NOMO-1 treated with DMSO at 0.1 percent for 48 hours (cell line): ENCODE results near the gene PCDH8.
A peak's percentile ranks its signal among the peaks of the same experiment; 100 is the strongest.

Experiments used
- DNase-seq: peaks from one replicate; lab custom pipeline; 2025; ENCODE audit not compliant: unreplicated experiment; lab: John Stamatoyannopoulos, UW

The PCDH8 gene

DNA sequence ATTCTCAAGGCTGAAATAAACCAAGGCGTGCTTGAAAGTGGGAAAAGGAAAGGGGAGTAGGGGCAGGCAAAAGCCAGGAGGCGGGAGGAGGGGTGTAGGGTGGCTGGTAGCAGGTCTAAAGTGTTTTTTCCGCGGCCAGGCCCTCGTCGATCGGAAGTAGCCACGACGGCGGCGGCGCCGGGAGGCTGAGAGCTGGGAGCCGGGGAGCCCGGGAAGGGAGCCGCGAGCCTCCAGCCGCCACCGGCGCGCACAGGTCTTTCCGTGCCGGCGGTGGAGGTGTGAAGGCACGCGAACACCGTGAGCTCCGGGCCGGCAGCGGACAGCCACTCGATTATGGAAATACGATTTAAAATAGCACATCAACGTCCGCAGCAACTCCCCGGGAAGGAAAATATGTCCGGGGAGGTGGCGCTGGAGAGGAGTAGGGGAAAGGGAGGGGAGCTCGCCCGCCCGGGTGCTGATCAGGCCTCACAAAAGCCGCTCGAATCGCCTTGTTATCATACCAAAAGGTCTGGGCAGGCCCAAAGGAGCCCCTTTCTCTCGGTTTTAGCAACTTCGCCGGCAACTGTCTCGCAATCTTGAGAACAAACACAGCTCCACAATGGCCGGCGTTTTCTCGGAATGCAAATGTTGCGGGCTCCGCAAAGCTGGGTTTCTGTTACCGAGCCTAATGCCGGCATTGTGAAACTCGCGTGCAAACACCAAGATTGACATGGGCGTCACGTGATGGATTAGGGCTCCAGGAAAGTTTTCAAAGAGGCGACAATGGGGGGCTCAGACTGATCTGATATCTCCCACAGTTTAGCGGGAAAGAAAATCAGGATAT lies 2.9 kb upstream of the PCDH8 start:
- DNase-seq, result peak; percentile 4

DNA sequence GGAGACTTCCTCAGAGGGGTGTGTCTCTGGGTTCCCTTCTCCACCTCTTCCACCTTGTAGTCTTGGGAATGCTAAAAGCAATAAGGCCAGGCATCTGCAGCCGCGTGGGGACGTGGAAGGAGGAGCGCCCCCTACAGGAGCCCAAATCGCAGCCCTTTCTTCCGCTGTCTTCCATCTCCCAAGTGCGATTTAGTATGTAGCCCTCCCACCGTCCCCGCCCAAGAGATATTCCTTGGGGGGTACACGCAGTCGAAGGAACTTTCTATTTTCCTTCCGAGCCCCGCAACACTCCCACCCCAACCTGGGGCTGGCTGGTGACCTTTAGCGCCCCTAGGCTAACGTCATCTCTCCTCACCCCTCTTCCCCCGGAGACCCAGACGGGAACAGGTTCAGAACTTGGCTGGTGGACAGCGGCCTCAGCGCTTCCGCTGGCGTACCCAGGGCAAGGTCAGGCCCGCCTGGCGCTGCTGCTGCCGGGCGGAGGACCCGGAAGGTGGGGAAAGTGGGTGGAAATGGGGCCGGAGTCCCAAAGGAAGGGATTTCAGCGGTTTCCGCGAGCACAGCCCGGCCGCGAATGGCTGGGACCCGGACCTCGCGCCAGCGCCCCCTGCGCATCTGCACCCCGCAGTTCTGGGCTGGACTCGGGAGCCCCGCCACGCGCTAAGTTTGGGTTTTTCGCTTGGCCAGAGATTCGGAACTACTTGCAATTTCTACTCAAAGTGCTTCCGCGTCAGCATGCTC lies 2.1 kb upstream of the PCDH8 start:
- peak; percentile 49 for DNase-seq

DNA sequence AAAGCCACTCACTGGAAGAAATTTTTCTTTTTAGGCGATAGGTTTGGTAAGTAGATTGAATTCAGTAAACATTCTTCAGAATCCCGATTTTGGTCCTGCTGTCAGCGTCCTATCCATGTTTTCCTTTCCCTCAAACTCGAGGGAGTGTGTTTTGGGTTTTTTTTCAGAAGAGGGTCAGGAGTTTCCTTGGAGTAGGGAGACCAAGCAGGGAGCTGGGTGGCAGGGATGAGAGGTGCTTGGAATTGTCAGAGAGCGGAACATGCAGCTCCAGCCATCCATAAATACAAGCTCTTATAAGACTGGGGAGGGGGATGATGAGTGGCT lies 1.6 kb upstream of the PCDH8 start:
- DNase-seq, result no peak

DNA sequence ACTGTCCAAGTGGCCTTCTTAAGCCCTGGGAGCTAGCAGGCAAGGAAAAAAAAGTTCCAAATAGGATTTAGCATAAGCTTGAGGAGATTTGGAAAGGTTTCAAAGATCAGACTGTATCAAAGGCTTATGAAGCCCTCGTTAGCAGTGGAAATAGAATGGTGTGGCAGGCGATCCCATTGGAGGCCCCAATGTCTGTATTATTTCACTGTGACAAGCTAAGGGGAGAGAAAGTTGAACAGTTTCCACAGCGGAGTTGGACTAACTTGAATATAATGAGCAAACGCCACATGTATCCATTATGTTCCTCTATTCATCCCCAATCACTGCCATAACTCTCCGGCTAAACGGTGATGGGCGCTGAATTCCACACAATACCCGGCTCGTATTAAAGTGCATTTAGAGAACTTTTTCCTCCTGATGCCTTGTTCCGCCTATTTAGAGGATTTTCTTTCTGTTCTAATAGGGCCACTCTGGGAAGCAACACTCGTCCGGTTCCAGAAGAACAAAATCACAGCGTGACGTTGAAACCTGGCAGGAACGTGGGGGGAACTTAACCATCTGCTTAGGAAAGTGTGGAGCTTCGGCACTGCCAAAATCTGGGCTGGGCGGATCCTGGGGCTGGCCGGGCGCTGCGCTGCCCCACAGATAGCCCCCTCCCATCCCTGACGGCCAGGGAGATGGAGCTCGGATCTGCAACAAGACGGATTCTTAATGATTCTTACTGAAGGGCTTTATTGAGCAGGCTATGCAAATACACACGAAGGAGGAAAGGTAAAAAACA lies 1.0 kb upstream of the PCDH8 start:
- no peak for DNase-seq

DNA sequence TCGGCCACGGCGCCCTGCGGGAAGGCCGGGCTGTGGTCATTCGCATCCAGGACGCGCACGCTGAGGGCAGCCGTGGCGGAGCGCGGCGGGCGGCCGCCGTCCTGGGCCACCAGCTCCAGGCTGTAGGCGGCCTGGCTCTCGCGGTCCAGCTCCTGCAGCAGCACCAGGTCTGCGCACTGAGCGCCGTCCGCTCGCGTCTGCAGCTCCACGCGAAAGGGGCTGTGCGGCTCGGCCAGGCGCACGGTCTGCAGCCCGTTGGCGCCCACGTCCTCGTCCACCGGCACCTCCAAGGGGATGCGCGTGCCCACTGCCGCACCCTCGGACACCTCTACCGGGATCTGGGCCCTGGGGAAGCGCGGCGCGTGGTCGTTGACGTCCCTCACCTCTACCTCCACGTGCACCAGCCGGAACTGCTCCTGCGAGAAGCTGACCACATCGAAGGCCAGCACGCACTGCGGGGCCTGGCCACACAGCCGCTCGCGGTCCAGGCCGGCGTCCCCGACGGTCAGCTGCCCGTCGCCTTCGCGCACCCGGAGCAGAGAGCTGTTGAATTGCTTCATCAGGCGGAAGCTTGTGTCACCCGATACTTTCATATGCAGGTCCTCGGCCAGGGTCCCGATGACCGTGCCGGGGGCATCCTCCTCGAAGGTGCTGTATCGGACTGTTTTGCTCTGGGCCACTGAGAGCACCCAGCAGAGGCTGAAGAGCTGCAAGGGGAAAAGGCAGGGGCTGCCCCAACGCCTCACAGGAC lies 583 bp downstream of the PCDH8 start:
- DNase-seq, result no peak

DNA sequence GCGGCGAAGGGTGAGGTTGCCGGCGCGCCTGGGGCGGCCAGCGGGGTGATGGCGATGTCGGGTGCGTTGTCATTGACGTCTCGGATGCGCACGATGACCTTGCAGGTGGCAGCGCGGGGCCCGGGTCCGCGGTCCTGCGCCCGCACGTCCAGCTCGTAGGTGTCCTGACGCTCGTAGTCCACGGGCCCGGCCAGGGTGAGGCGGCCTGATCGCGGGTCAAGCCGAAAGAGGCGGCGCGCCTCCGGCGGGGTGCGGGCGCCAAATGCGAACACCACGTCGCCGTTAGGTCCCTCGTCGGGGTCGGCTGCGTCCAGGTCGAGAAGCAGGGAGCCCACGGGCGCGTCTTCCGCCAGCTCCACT lies 1.1 kb downstream of the PCDH8 start:
- DNase-seq, result no peak

DNA sequence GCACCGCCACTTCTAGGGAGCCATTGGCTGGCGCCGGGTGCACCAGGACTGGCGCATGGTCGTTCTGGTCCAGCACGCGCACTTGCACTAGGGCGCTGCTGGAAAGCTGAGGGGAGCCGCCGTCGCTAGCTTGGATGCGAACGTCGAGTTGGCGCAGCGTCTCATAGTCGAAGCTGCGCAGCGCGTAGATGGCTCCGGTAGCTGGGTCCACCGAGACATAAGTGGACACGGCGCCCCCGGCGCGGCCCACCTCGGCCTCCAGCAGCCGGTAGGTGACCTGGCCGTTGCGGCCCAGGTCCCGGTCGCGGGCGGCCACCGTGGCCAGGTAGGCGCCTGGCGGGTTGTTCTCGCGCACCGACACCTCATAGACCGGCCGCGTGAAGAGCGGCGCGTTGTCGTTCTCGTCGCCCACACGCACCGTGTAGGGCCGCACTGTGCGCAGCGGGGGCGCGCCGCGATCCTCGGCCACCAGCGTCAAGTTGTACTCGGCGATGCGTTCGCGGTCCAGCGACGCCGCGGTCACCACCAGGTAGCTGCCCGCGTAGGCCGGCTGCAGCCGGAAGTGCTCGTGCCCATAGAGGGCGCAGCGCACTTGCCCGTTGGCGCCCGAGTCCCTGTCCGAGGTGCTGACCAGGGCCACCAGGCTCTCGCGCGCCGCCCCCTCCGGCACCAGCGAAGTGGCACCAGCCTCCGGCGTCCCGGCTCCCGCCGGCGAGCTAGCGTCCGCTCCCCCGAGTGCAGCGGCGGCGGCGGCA lies 1.7 kb downstream of the PCDH8 start:
- DNase-seq, result no peak

DNA sequence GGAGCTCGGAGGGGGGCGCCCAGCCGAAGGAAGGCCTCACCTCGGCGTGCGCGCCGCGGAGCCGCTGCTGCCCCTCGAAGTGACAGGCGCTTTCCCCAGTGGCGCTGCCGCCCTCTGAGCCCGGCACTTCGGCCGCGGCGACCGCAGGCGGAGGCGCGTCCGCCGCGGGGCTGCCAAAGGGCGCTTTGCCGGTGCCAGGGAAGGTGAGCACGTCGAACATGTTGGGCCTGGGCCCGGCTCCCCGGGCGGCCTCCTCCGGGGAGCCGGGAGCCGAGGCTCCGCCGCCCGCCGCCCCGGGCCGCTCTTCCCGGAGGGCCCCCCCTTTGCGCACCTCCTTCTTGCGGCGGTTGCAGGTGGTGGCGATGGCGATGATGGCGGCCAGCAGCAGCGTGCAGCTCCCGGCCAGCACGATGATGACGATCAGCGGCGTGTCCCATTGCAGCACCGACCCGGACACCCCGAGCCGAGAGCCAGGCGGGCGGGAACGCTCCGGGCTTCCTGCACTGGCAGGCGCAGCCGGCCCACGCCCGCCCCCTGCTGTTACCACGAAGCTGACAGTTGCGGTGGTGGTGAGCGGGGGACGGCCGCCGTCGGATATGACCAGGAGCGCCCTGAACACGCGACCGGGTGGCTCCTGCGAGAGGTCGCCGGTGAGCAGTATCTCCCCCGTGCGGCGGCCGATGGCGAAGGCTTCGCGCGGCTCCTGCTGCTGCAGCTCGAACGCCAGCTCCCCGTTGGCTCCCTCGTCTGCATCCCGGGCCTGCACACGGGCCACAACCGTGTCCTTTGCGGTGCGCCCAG lies 2.5 kb downstream of the PCDH8 start:
- no peak for DNase-seq

DNA sequence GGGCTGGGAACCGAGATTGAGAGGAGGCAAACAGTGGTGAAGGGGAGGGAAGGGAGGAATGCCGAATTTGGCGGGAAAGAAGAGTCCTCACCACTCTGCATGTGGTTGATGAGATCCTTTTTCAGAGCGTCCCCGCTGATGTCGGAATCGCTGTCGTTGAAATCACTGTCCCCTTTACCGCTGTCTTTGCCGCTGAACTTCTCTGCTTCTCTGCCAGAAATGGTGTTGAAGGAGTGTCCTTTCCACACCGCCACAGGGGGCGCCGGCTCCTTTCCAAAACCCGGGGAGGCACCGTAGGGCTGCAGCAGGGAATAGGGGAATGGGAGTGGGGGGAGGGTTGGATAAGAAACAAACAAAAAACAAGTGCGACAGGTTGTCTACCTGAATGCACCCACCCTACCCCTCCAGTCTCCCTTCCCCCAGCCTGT lies 3.1 kb downstream of the PCDH8 start:
- DNase-seq, result no peak

DNA sequence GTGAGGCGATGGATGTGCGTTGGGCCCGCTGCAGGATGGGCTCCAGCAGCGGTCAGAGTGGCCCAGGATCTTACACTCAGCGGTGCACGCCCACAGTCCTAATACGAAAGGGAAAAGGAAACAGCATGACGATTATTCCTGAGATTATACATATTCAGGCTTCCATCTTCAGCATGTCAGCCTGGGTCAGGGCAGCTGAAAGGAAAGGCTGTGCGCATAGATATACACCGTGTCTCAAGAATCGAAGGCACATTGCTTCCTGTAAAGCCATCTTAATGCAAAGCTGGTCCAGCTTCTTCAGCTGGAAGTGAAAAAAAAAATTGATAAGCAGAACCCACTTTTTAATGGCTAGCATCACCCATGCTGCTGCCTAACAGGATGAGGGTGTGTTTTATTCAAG lies 3.6 kb downstream of the PCDH8 start:
- DNase-seq, result no peak

DNA sequence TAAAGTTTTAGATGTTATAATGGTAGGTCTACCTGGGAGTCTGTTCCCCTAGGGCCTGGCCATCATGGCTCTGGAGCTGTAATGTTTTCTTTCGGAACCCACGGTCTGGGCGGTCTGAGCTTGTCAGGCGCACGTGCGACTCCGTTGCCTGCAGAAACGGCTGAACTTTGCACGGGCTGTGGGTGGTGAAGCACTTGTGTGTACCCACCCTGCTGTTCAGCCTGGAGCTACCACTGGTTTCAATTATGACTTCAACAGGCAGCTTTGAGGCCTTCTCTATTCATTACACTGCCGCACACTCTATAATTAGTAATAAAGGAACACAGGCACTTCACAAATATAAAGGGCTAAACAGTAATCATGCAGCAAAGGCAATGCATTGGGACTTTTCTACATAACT lies 6.0 kb downstream of the PCDH8 start:
- no peak for DNase-seq

DNA sequence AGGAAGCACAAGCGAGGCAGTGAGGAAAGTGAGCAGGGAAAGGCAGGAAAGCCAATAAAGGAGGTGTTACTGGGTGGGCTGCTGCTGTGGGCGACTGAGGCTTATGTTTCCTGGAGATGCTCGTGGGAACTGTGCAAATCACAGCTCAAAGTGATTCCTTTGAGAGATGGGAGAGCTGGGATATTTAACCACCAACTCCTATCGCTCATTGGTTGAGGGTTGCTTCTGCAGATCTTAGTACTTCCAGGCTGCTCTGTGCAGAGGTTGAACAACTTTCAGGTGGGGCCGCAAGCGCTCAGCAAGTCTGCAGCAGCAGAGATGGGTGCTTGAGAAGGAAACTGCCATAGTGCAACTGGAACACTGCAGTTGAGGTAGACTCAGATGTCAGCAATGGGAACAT lies 8.4 kb downstream of the PCDH8 start:
- DNase-seq, result no peak

DNA sequence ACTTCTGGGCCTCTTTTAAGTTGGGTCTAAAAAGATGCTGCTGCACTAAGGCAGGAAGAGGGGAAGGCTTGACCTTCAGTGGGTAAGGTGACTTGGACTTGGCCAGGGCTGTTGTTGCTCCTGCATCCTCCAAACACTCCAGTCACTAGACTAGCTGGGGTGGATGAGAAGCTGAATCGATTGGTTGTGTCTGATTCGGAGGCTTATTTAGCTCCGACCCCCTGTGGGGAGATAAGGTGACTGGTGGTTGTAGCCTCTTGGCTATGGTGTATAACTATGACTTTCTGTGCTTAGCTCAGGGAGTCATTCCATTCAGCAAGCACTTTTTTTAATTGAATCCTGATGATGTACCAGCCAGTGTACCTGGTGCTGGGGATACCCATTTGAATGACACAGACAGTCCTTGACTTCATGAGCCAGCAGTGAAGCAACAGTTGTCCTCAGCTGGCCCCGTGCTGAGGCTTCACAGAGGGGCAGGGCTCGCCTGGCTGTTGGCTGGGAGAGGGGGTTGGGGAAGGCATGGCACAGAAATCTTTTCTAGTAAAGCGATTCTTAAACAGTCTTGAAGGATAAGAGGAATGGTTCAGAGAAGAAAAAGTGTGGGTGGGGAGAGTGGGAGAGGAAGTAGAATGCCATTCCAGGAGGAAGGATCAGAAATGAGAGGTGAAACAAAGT lies 9.9 kb downstream of the PCDH8 start:
- no peak for DNase-seq

DNA sequence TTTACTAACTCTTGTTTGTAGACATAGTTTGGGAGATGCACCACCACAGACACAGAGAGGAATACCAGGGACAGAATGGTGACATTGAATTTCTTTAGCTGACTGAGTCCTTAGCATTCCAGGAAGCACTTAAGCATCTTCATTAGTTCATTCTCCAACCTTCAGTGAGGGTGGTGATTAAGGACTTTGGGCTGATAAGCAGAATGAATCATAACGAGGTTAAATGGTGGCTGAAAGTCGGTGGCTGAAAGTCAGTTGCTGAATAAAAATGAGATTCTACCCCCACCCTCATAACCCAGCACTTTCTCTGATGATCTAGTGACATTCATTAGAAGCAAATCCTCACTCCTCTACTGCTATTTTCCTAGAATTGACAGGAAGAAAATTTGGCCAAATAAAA lies 10.6 kb downstream of the PCDH8 start:
- DNase-seq, result no peak

DNA sequence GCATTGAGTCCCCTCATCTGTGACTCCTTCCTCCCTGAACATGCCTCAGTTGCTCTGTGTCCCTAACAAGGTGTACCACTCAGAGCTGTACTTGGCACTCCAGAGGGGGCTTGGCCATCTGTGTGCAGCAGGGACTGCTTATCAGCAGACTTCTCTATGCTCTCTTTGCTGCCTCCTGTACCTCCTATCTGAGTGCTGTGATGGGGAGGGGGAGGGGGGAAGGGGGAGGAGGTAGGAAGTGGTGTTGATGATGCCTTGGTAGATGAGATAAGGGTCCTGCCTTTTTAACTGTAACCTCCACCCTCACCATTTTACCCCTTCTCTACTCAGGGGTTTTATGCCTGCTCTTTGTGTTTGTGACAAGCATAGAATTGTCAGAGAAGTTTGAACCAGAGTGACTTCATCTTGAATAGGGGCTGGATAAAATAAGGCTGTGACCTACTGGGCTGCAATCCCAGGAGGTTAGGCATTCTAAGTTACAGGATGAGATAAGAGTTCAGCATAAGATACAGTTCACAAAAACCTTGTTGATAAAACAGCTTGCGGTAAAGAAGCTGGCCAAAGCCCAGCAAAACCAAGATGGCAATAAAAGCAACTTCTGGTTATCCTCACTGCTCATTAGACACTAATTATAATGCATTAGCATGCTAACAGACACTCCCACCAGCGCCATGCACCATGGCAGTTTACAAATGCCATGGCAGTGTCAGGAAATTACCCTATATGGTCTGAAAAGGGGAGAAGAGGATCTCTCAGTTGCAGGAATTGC lies 13.2 kb downstream of the PCDH8 start:
- DNase-seq, result no peak

DNA sequence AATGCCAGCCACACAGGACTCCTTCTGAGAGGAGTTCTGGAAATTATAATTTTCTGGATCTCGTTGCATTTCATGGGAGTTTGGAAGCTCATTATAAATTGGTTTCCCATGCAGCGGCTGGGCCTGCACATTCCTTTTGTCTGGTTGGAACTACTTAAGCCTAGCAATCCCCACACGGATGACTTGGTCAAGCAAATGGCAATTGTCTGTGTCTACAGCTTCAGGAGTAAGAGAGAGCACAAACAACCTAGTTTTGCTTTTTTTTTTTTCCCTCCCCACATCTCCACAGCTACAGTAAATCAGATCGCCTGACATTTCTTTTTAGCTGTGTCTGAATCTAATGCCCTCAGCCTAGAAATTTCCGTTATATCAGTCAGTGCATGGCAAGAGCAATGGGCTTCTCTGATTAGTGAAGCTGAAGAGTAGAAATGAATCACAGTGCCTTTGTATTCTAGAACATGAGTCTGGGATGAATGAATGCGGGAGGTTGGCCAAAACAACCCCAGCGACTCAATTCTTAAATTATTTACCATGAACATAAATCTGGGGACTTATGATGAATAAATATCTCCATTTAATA lies 15.1 kb downstream of the PCDH8 start:
- DNase-seq, result no peak

DNA sequence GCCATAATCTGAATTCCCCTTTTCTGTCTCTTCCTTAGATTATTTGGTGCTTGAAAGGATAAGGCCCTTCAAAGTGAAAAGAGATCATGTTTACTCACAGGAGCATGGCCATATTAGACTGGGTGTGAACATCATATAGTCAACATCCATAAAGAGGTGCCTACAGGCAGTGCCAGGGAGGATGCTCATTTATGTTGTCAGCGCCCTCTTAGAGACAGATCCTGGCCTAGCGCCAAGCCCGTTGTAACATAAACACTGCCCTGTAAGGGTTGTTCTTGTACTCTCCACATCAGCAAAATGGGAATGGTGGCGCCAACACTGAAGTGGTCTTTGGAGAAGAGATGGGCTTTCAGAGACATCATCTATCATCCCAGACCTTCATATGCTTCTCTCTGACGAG lies 16.1 kb downstream of the PCDH8 start:
- no peak for DNase-seq

DNA sequence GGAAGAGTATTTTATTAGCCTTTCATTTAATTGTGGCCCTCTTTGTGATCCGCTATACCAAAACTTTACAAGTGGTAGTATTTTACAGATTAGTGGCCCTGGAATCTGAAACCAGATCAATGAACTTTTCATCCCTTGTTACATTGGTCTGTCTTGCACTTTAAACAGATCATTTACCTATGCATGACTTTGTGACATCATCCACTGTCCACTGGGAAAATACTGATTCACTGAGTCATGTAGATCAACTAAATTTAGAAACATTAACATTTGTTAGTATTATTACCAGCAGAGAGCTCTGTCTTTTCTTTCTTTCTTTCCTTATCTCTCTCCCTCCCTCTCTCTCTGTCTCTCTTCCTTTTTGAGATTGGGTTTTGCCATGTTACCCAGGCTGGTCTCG lies 17.5 kb downstream of the PCDH8 start:
- DNase-seq, result no peak
